GM10248 (cell line): Measurements from ENCODE around the gene MGAT5B.
"Not testable (repeated sequence)": the region's sequence is repeated elsewhere in the genome, so short reads cannot be mapped to it uniquely, and the experiment has no call there.

Experiments used
- CTCF ChIA-PET: fragments of 300-600 bp; sonication (Branson Sonifier 250); formaldehyde crosslinking; extraction: SDS; loops from one replicate; lab custom pipeline; 2021; ENCODE audit warnings: antibody characterized with exemption; lab: Yijun Ruan, JAX
- POLR2A ChIA-PET: fragments of 350-650 bp; sonication (Branson Sonifier 250); formaldehyde crosslinking; extraction: SDS; loops from one replicate; lab custom pipeline; 2020; ENCODE audit warnings: antibody characterized with exemption; lab: Yijun Ruan, JAX
- DNase-seq: peaks from one replicate; pipeline ENCODE4 v3.0.0; 2012; ENCODE audit errors: extremely low spot score
- CTCF ChIP-seq: IDR thresholded peaks from 2 replicates; pipeline ENCODE4 v1.5.1; 2012; ENCODE audit warnings: mild to moderate bottlenecking, low read depth; ENCODE audit errors: extremely low read depth, missing control alignments, control extremely low read depth

MGAT5B gene

DNA sequence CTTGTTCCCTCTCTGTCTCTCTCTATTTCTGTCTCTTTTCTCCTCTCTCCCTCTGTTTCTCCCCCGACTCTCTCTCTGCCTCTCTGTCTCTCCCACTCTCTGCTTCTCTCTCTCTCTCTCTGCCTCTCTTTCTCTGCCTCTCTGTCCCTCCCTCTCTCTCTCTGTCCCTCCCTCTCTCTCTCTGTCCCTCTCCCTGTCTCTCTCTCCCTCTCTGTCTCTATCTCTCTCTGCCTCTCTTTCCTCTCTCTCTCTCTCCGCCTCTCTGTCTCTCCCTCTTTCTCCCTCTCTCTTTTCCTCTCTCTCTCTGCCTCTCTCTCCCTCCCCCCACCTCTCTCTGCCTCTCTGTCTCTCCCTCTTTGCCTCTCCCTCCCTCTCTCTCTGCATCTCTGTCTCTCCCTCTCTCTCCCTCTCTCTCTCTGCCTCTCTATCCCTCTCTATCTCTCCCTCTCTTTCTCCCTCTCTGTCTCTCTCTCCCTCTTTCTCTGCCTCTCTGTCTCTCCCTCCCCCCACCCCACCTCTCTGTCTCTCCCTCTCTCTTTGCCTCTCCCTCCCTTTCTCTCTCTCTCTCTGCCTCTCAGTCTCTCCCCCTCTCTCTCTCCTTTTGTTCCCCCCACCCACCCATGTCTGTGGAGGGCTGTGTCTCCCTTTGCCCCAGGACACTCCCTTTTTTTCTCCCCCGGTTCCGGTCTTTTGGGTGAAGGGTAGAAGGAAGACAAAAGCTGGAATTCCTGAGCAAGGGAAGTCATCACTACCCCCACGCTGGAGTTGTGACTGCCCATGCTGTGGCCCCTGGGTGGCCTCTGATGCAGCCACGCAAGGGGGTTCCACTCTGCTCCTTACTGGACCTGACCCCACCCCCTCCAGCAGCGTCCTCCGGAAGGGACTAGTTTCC is 27.1 kb upstream of the MGAT5B start:
- no peak for TF ChIP-seq CTCF
- no peak for DNase-seq
- ChIA-PET POLR2A (no interaction called here), CTCF (interaction anchor here (1.9 kb wide), 1 partner anchor 27 kb away, joined by 7 read pairs; the partner anchor contains the start of gene MGAT5B)

DNA sequence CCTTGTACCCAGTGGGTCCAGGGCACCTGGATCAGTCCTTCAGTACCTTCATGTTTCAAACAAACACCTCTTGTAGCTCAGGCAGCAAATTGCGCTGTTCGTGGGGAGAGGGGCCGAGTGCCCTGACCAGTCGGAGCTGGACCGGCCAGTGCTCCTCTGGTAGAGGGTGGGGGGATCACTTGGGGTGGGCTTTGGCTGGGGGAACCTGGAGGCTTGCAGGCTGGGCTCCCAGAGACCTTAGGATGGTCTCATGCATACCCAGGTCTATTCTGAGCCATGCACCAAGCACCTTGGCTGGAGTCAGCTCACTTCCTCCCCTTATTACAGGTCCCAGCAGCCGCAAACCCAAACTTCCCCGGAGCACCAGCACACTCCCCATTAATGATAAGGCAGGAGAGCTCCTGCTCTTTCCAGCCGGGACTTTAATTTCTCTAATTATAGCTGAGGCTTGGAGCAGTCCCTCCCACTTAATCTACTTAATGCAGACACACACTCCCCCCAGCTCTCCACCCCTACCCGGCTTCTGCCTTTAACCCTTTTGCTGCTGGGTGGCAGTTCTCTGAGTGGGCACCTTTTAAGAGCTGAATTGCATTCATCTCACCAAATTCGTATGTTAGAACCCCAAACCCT is 26.3 kb upstream of the MGAT5B start:
- no peak for DNase-seq
- POLR2A ChIA-PET: no interaction called here
- TF ChIP-seq CTCF: no peak
- CTCF ChIA-PET: interaction anchor here (1.9 kb wide), 1 partner anchor 26 kb away, joined by 7 read pairs; the partner anchor contains the start of gene MGAT5B

DNA sequence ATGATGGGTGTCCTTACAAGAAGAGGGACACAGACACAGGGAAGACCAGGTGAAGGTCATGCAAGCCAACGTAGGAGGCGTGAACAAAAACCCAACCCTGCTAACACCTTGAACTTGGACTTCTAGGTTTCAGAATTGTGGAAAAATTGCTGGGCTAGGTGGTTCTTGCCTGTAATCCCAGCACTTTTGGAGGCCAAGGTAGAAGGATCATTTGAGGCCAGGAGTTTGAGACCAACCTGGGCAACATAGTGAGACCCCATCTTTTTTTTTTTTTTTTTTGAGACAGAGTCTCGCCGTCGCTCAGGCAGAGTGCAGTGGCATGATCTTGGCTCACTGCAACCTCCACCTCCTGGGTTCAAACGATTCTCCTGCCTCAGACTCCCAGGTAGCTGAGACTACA is 25.1 kb upstream of the MGAT5B start:
- CTCF ChIA-PET: interaction anchor here (1.9 kb wide), 1 partner anchor 25 kb away, joined by 7 read pairs; the partner anchor contains the start of gene MGAT5B
- DNase-seq, POLR2A ChIA-PET: not testable (repeated sequence)

DNA sequence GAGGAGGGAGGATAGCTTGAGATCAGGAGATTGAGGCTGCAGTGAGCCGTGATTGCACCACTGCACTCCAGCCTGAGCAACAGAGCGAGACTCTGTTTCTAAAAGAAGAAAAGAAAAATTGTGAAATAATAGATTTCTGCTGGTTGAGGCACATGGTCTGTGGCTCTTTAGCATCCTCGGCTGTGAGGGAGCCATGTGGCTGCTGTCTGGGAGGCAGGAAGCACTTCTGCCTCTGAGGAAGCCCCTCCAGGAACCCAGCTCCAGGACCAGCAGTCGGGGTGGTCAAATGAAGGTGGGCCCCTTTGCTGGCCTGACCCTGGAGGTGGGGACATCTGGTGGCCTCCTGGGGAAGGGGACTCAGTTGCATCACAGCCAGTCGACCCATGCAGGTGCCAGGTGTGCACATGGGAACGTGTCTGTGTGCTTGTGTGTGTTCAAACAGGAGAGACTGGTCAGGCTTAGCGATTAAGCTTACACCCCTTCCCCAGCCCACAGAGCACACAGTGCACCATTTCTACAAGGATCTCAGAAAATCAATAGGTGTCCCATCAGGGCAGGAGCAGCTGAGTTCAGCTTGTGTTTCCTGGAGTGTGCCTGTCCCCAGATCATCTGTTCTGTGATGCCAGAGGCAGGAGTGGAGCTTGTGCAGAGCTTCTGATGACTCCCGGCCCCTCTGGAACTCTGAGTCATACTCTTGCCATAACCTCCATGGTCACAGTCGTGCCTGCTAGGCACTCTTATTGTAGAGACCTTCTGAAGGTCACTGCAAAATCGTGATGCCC is 24.3 kb upstream of the MGAT5B start:
- no peak for DNase-seq
- POLR2A ChIA-PET: interaction anchor here (0.7 kb wide), 1 partner anchor 45 kb away, joined by 3 read pairs; no protein-coding TSS in a partner anchor
- CTCF ChIA-PET: no interaction called here
- TF ChIP-seq CTCF: no peak

GRCh38 chr17:76844485-76844829 is 23.7 kb upstream of the MGAT5B start:
- POLR2A ChIA-PET: interaction anchor here (0.7 kb wide), 1 partner anchor 45 kb away, joined by 3 read pairs; no protein-coding TSS in a partner anchor
- TF ChIP-seq CTCF: no peak
- no peak for DNase-seq
- CTCF ChIA-PET: no interaction called here

- no peak for DNase-seq
Measured at GRCh38 chr17:76844846-76845245, 23.4 kb upstream of the MGAT5B start.

More at GRCh38 chr17:76844846-76845245, 23.4 kb upstream of the MGAT5B start:
- POLR2A ChIA-PET: no interaction called here
- TF ChIP-seq CTCF: no peak
- CTCF ChIA-PET: no interaction called here
